K562 (cell line): ENCODE data around the gene ITPR3. TPM values are rescaled to one million over a fixed set of nuclear protein-coding genes. Genes with fewer than 3 reads are reported as not detected.
A peak's percentile ranks its signal among the peaks of the same experiment; 100 is the strongest.

ENCODE experiments used
- BCLAF1 ChIP-seq, 2 experiments: fragments of 450-650 bp in 1 of 2; IDR thresholded peaks; 2 replicates each; pipeline ENCODE4 v1.6.1; 2011 to 2017; ENCODE audit warnings: low read depth in 2 of 2, antibody characterized with exemption in 1 of 2, borderline replicate concordance in 1 of 2, low read length in 1 of 2, mild to moderate bottlenecking in 1 of 2, mixed read lengths in 1 of 2; ENCODE audit not compliant: control insufficient read depth in 1 of 2
- BCOR ChIP-seq: fragments of 450-650 bp; IDR thresholded peaks from 2 replicates; pipeline ENCODE4 v1.6.1; 2016
- CREM ChIP-seq: IDR thresholded peaks from 2 replicates; pipeline ENCODE4 v1.6.1; 2014; ENCODE audit warnings: antibody characterized with exemption, low read depth
- GMEB1 ChIP-seq: fragments of 250-450 bp; sonication (Bioruptor Pico); IDR thresholded peaks from 2 replicates; pipeline ENCODE4 v1.4.0; 2020; ENCODE audit warnings: mild to moderate bottlenecking
- HBP1 ChIP-seq: fragments of 450-650 bp; formaldehyde crosslinking; IDR thresholded peaks from 2 replicates; pipeline ENCODE4 v1.4.0; 2022; ENCODE audit warnings: missing genetic modification characterization
- HDGF ChIP-seq: fragments of 450-650 bp; IDR thresholded peaks from 2 replicates; pipeline ENCODE4 v1.6.1; 2016
- MEIS2 ChIP-seq: fragments of 450-650 bp; IDR thresholded peaks from 2 replicates; pipeline ENCODE4 v1.6.1; 2014; ENCODE audit warnings: mild to moderate bottlenecking; ENCODE audit not compliant: partially characterized antibody
- POLR2B ChIP-seq: fragments of 450-650 bp; IDR thresholded peaks from 2 replicates; pipeline ENCODE4 v1.6.1; 2018; ENCODE audit warnings: low read depth; ENCODE audit not compliant: partially characterized antibody
- POU5F1 ChIP-seq: fragments of 150-350 bp; IDR thresholded peaks from 2 replicates; pipeline ENCODE4 v1.6.1; 2014; ENCODE audit warnings: borderline replicate concordance, low read length, low read depth, mild to moderate bottlenecking; ENCODE audit not compliant: partially characterized antibody
- SIN3B ChIP-seq: fragments of 450-650 bp; IDR thresholded peaks from 2 replicates; pipeline ENCODE4 v1.6.1; 2017; ENCODE audit warnings: low read depth, mild to moderate bottlenecking, moderate library complexity
- SMARCA4 ChIP-seq: fragments of 450-650 bp; IDR thresholded peaks from 2 replicates; pipeline ENCODE4 v1.6.1; 2016
- SREBF1 ChIP-seq: fragments of 150-350 bp; IDR thresholded peaks from 2 replicates; pipeline ENCODE4 v1.6.1; 2014; ENCODE audit warnings: antibody characterized with exemption, low read depth, low read length, borderline replicate concordance
- TCF15 ChIP-seq: fragments of 250-450 bp; sonication (Bioruptor Pico); IDR thresholded peaks from 2 replicates; pipeline ENCODE4 v1.8.0; 2022; ENCODE audit warnings: moderate library complexity, mild to moderate bottlenecking, inconsistent platforms
- VEZF1 ChIP-seq: fragments of 200-800 bp; sonication (Bioruptor generic); IDR thresholded peaks from 2 replicates; pipeline ENCODE4 v1.6.1; 2017; ENCODE audit warnings: missing genetic modification characterization, missing compliant biosample characterization
- YBX1 ChIP-seq: fragments of 450-650 bp; IDR thresholded peaks from 2 replicates; pipeline ENCODE4 v1.7.1; 2016; ENCODE audit warnings: mild to moderate bottlenecking
- ZKSCAN1 ChIP-seq: fragments of 150-350 bp; IDR thresholded peaks from 2 replicates; pipeline ENCODE4 v1.6.1; 2016; ENCODE audit warnings: low read depth, low read length
- ZNF12 ChIP-seq: sonication (generic); formaldehyde crosslinking; IDR thresholded peaks from 2 replicates; pipeline ENCODE4 v1.4.0; 2020; ENCODE audit warnings: mild to moderate bottlenecking, missing genetic modification reagents
- ZNF79 ChIP-seq: fragments of 250-450 bp; sonication (Bioruptor Pico); IDR thresholded peaks from 2 replicates; pipeline ENCODE4 v1.4.0; 2020; ENCODE audit warnings: low read depth, mild to moderate bottlenecking, moderate library complexity
- polyA plus RNA-seq, 8 experiments: library from polyadenylated mRNA; depleted of rRNA in 4 of 8; stranded (reverse) in 5 of 8; unstranded in 3 of 8; fragments of >200 nt; fragmentation: Nextera tagmentation in 2 of 8; fragmentation: Illumina TruSeq in 1 of 8; extraction: Ambion mirVana in 2 of 8; extraction: Trizol in 1 of 8; gene quantifications; 2 replicates each; pipeline versions ENCODE4 v1.2.1 to v1.2.3, GENCODE V29; 2011 to 2014; ENCODE audit warnings: inconsistent platforms in 1 of 8, missing spikeins in 1 of 8
- total RNA-seq, 7 experiments: library from RNA; depleted of rRNA in 6 of 7; stranded (reverse); fragments of >200 nt in 6 of 7; fragmentation: Illumina TruSeq in 2 of 7; extraction: Trizol in 2 of 7; gene quantifications; 2 replicates each; pipeline versions ENCODE4 v1.2.1 to v1.2.3, GENCODE V29; 2011 to 2021; ENCODE audit warnings: low replicate concordance in 1 of 7

ITPR3 gene
- total and polyA plus RNA-seq, 9 of the 15 experiments (the other 6 are each of a cell fraction or from before 2014, with no cell fraction given) = 0.39 to 35.7 (median 13.2) TPM

- peak; percentile 81 for TF ChIP-seq VEZF1
- TF ChIP-seq SREBF1 = no peak
- no peak for TF ChIP-seq HDGF
- TF ChIP-seq ZNF12 = no peak
- TF ChIP-seq POU5F1 = no peak
- no peak for TF ChIP-seq SIN3B
- no peak for TF ChIP-seq ZNF79 (CRISPR knock-in tag)
- TF ChIP-seq SMARCA4 = peak; percentile 32; the same call in 1 of the 2 replicates
- no peak for TF ChIP-seq BCLAF1 (IDR thresholded peaks at IDR 0.05; ENCODE audit: borderline replicate concordance in 1 of 2, control insufficient read depth in 1 of 2, low read depth in 2 of 2, low read length in 1 of 2)
- no peak; the same call in 1 of the 2 replicates for TF ChIP-seq CREM
- TF ChIP-seq MEIS2 = peak; percentile 26
- no peak for TF ChIP-seq TCF15
- no peak for TF ChIP-seq POLR2B
- no peak for TF ChIP-seq HBP1 (CRISPR knock-in tag)
- 0 out of 2 replicates have a peak, but pooled peaks have one; percentile 18 for TF ChIP-seq BCOR
- no peak for TF ChIP-seq ZKSCAN1
- TF ChIP-seq YBX1 = no peak
- TF ChIP-seq GMEB1 (CRISPR knock-in tag) = peak; percentile 24; the same call in 1 of the 2 replicates
Observed at GRCh38 chr6:33633462-33634158, 12.5 kb downstream of the ITPR3 start (continued).
